Renal pelvis (tissue), 4 donors: ENCODE measurements around the gene CR1L. TPM values are rescaled to one million over a fixed set of nuclear protein-coding genes. Genes with fewer than 3 reads are reported as not detected.
"Not testable (repeated sequence)": the region's sequence is repeated elsewhere in the genome, so short reads cannot be mapped to it uniquely, and the experiment has no call there.

Experiments used
- DNase-seq: peaks from one replicate; pipeline ENCODE4 v3.0.0-alpha.2; 2013
- polyA plus RNA-seq, 3 donors: library from polyadenylated mRNA; unstranded; fragments of 120-200 nt; gene quantifications; one replicate each; pipeline ENCODE4 v1.2.1, GENCODE V29; 2013; ENCODE audit not compliant: insufficient read length in 3 of 3

The CR1L gene
- polyA plus RNA-seq, 3 donors, result 0.78 to 2.2 (median 2.0) TPM

- no peak for DNase-seq
These were observed 725 bp downstream of the CR1L start for GRCh38 chr1:207645635-207646081.

- DNase-seq, result no peak
These were observed 1.2 kb downstream of the CR1L start for GRCh38 chr1:207646171-207646570.

- DNase-seq, result no peak
These were observed 2.1 kb downstream of the CR1L start for GRCh38 chr1:207646944-207647579.

- DNase-seq, result no peak
These were observed 2.9 kb downstream of the CR1L start for GRCh38 chr1:207647671-207648333.

- DNase-seq, result no peak
These were observed 3.6 kb downstream of the CR1L start for GRCh38 chr1:207648334-207649209.

GRCh38 chr1:207649210-207649753 is 4.3 kb downstream of the CR1L start:
- DNase-seq, result no peak

- DNase-seq, result no peak
These were observed 5.1 kb downstream of the CR1L start for GRCh38 chr1:207649865-207650580.

- no peak for DNase-seq
These were observed 6.7 kb downstream of the CR1L start for GRCh38 chr1:207651583-207651982.

GRCh38 chr1:207654320-207654719 is 9.4 kb downstream of the CR1L start:
- no peak for DNase-seq

GRCh38 chr1:207658408-207658807 is 13.5 kb downstream of the CR1L start:
- no peak for DNase-seq

GRCh38 chr1:207658904-207659485 is 14.1 kb downstream of the CR1L start:
- no peak for DNase-seq

- DNase-seq, result no peak
These were observed 14.7 kb downstream of the CR1L start for GRCh38 chr1:207659545-207660153.

GRCh38 chr1:207661420-207661819 is 16.5 kb downstream of the CR1L start:
- DNase-seq, result not testable (repeated sequence)

GRCh38 chr1:207666342-207666741 is 21.4 kb downstream of the CR1L start:
- no peak for DNase-seq

GRCh38 chr1:207669528-207670009 is 24.6 kb downstream of the CR1L start:
- DNase-seq, result no peak

- DNase-seq, result no peak
These were observed 25.3 kb downstream of the CR1L start for GRCh38 chr1:207670192-207670591.

GRCh38 chr1:207670997-207671396 is 26.1 kb downstream of the CR1L start:
- DNase-seq, result no peak

- peak; percentile 53 for DNase-seq
These were observed 27.7 kb downstream of the CR1L start for GRCh38 chr1:207672522-207673130.

GRCh38 chr1:207673399-207673798 is 28.5 kb downstream of the CR1L start:
- no peak for DNase-seq

GRCh38 chr1:207676153-207676552 is 31.2 kb downstream of the CR1L start:
- DNase-seq, result no peak
